GM21528 (cell line): Measurements from ENCODE around the gene CCDC186.
A peak's percentile ranks its signal among the peaks of the same experiment; 100 is the strongest.

ENCODE experiments used
- ATAC-seq: cut with Tn5 transposase; IDR thresholded peaks from one replicate; pipeline ENCODE4 v1.9.1; 2021; ENCODE audit warnings: mild to moderate bottlenecking, moderate library complexity; ENCODE audit not compliant: unreplicated experiment, low FRiP score

Gene CCDC186

GRCh38 chr10:114073395-114074186, 100.4 kb downstream of the CCDC186 start:
- peak; percentile 59 for ATAC-seq

GRCh38 chr10:114071178-114071577, 102.8 kb downstream of the CCDC186 start:
- ATAC-seq: no peak
